Smooth muscle cell (in vitro differentiated cells): ENCODE data around the gene ANO9. TPM values are rescaled to one million over a fixed set of nuclear protein-coding genes. Genes with fewer than 3 reads are reported as not detected.
A peak's percentile ranks its signal among the peaks of the same experiment; 100 is the strongest.

Source experiments
- DNase-seq: peaks from one replicate; lab custom pipeline; 2025; ENCODE audit not compliant: unreplicated experiment; lab: John Stamatoyannopoulos, UW
- H2AFZ ChIP-seq: fragments of 200-600 bp; sonication (generic); 2 replicates; pipeline ENCODE4 v1.6.0; 2016; ENCODE audit warnings: antibody characterized with exemption, low read depth, mild to moderate bottlenecking
- H3F3A ChIP-seq: fragments of 200-600 bp; sonication (generic); 2 replicates; pipeline ENCODE4 v1.6.0; 2017; ENCODE audit warnings: antibody characterized with exemption, low read depth
- H3K27ac ChIP-seq: fragments of 200-600 bp; sonication (generic); 2 replicates; pipeline ENCODE4 v1.5.1; 2016; ENCODE audit warnings: low read depth, mild to moderate bottlenecking
- H3K27me3 ChIP-seq: fragments of 200-600 bp; sonication (generic); 2 replicates; pipeline ENCODE4 v1.6.1; 2016; ENCODE audit warnings: low read depth, mild to moderate bottlenecking
- H3K36me3 ChIP-seq: fragments of 200-600 bp; sonication (generic); 2 replicates; pipeline ENCODE4 v1.5.1; 2016; ENCODE audit warnings: low read depth
- H3K4me1 ChIP-seq: fragments of 200-600 bp; sonication (generic); 2 replicates; pipeline ENCODE4 v1.5.1; 2016; ENCODE audit warnings: low read depth
- H3K4me2 ChIP-seq: fragments of 200-600 bp; sonication (generic); 2 replicates; pipeline ENCODE4 v1.6.0; 2016; ENCODE audit warnings: mild to moderate bottlenecking
- H3K4me3 ChIP-seq: fragments of 200-600 bp; sonication (generic); 2 replicates; pipeline ENCODE4 v1.5.1; 2016; ENCODE audit warnings: mild to moderate bottlenecking
- H3K79me2 ChIP-seq: fragments of 200-600 bp; sonication (generic); 2 replicates; pipeline ENCODE4 v1.6.0; 2016; ENCODE audit warnings: low read depth, mild to moderate bottlenecking
- H3K9ac ChIP-seq: fragments of 200-600 bp; sonication (generic); 2 replicates; pipeline ENCODE4 v1.6.0; 2016; ENCODE audit warnings: low read depth
- H3K9me3 ChIP-seq: fragments of 200-600 bp; sonication (generic); replicated peaks from 2 replicates; pipeline ENCODE4 v1.5.1; 2016; ENCODE audit warnings: low read depth
- H4K20me1 ChIP-seq: fragments of 200-600 bp; sonication (generic); 2 replicates; pipeline ENCODE4 v1.6.0; 2016; ENCODE audit warnings: low read depth
- whole genome bisulfite sequencing: methylation state at CpG from one replicate; pipeline ENCODE4 v1.1.7; 2016; ENCODE audit warnings: low lambda C conversion rate; 5-methylcytosine and 5-hydroxymethylcytosine counted together
- polyA plus RNA-seq: library from polyadenylated mRNA; unstranded; fragments of >200 nt; fragmentation: Nextera tagmentation; extraction: Ambion mirVana; gene quantifications from 2 replicates; pipeline ENCODE4 v1.2.1, GENCODE V29; 2016
- total RNA-seq: library from RNA; depleted of rRNA; stranded (reverse); fragments of >200 nt; gene quantifications from 2 replicates; pipeline ENCODE4 v1.2.3, GENCODE V29; 2014
- TF ChIP-seq, protein P1 (sequence below): fragments of 200-600 bp; sonication (generic); IDR thresholded peaks from 2 replicates; pipeline ENCODE4 v1.5.1; 2017; ENCODE audit warnings: borderline replicate concordance, mild to moderate bottlenecking, antibody characterized with exemption; ENCODE audit not compliant: insufficient read depth, poor library complexity, severe bottlenecking

ANO9 gene
- total and polyA plus RNA-seq, 2 experiments from 2014 or later, result 0.67 to 1.5 TPM

DNA sequence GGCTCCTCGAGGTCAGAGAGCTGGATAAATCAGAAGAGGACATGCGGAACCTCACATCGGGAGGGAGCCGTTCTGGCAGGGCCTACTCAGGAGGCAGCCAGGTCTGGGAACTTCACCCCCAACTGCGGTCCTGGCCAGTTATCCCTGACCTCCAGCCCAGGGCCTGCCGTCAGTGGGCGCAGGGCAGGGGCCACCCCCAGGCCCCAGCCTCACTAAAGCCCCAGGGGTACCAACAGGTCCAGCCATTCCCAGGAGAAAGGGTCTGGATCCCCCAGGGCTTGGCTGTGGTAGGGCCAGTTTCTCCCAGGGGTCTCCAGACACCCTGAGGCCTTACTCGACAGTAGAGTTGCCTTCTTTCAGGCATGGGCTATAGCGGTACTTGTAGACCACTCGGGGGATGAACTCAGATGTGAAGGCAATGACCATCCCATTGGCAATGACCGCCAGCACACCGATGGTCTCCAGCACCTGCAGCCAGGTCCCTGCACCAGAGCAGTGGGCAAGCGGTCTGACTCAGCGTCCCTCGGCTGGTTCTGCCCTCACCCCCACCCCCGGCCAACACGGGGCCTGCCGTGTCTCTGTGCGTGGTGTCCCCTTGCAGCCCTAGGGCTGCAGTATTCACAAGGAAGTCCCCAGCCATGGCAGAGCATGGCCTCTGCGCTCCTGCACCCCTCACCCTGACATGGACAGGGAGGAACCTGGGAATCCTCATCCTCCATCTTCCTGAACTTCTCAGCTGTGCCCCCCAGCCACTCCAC is 22.4 kb downstream of the ANO9 start:
- Histone ChIP-seq H3K79me2 (no peaks in the 10 kb centered on the region), H3K27me3 (peaks cover 22% of the 10 kb centered on the region), H3K4me3 (no peak overlapping the region), H3K4me2 (no peak overlapping the region), H2AFZ (no peak overlapping the region), H3K9me3 (no peaks in the 10 kb centered on the region), H3K4me1 (no peaks in the 10 kb centered on the region), H4K20me1 (no peaks in the 10 kb centered on the region), H3K27ac (no peak overlapping the region), H3K36me3 (no peaks in the 10 kb centered on the region), H3K9ac (no peak overlapping the region), H3F3A (peaks cover 8% of the 10 kb centered on the region)
- TF ChIP-seq, protein P1, sequence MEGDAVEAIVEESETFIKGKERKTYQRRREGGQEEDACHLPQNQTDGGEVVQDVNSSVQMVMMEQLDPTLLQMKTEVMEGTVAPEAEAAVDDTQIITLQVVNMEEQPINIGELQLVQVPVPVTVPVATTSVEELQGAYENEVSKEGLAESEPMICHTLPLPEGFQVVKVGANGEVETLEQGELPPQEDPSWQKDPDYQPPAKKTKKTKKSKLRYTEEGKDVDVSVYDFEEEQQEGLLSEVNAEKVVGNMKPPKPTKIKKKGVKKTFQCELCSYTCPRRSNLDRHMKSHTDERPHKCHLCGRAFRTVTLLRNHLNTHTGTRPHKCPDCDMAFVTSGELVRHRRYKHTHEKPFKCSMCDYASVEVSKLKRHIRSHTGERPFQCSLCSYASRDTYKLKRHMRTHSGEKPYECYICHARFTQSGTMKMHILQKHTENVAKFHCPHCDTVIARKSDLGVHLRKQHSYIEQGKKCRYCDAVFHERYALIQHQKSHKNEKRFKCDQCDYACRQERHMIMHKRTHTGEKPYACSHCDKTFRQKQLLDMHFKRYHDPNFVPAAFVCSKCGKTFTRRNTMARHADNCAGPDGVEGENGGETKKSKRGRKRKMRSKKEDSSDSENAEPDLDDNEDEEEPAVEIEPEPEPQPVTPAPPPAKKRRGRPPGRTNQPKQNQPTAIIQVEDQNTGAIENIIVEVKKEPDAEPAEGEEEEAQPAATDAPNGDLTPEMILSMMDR, result no peak
- DNase-seq, result no peak
- WGBS, result 91% methylated on average over 20 of the region's 20 CpGs

DNA sequence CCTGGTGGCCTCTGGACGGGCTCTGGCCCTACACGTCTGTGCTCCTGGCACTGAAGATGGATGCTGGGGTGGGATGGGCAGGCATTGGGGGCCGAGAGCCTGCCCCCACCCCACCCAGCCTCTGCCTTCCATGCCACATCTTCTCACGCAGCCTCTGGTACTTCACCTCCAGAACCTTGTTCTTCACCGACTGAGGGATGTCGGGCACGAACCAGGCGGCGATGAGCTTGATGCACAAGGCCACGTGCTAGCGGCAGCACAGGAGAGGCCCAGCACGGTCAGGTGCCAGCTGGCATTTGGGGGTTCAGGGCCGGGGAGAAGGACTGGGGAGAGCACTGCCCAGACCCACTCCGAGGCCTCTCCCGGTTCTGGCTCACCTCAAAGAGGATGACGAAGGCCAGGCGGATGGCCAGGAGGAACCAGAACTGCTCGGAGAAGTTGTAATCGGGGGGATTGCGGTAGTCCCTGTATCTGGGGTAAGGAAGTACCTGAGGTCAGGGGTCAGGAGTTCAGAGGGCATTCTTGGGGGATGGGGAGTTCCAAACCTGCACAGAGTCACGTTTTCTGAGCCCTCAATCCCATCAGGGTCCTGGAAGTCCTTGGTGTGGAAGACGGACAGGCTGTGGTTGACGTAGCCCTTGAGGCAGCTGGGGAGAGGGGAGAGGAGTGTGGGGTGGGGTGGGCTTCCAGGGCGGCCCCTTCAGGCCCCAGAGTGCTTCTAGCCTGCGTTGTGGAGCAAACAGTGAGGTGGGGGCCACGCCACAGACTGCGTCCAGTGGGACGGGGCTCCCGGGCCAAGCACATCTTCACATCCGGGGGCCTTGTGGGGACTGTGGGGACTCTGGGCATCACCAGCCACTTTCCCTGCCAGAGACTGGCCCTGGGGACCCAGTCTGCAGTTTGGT is 23.2 kb downstream of the ANO9 start:
- TF ChIP-seq, protein P1, result no peak

DNA sequence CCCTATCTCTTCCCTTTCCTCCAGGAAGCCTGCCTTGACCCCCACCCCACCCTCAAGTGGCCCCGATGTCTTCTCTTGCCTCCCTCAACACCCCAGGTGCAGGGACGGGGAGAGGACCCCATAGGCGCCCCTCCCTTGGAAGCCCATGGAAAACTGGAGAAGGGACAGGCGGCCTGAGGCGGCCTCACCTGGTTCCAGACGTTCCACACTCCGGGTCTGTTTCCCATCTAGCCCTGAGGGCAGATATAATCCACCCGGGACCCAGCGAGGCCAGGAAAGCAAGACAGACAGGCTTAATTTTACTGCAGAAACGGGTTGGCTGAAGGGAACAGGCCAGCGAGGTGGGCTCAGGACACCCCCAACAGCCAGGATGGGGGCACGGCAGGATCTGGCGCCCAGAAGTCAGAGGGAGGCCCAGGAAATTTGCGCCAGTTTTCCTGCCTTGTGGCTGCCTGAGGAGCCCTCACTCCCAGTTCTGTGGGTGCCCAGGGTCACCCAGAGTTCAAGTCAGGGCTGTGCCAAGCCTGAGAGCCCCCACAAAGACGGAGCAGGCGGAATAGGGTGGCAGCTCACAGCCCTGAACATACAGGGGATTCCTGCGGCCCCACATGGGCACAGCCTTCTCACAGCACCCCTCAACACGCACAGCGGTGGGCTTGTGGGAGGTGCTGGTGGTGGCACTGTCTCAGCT is 24.0 kb downstream of the ANO9 start:
- TF ChIP-seq, protein P1, result no peak
- Histone ChIP-seq H3K4me3 (peak overlapping the region; percentile 63), H3K79me2 (no peaks in the 10 kb centered on the region), H3K9me3 (no peaks in the 10 kb centered on the region), H3K36me3 (no peaks in the 10 kb centered on the region), H3K9ac (no peak overlapping the region), H3K27ac (no peak overlapping the region), H3K4me1 (no peaks in the 10 kb centered on the region), H3K4me2 (peak overlapping the region; percentile 95), H2AFZ (no peak overlapping the region), H3F3A (peaks cover 8% of the 10 kb centered on the region), H3K27me3 (peaks cover 19% of the 10 kb centered on the region), H4K20me1 (no peaks in the 10 kb centered on the region)
- no peak for DNase-seq
- WGBS, result 69% methylated on average over 19 of the region's 19 CpGs

More for the DNA sequence above, 23.2 kb downstream of the ANO9 start:
- Histone ChIP-seq H3K4me1 (no peaks in the 10 kb centered on the region), H3K36me3 (no peaks in the 10 kb centered on the region), H3F3A (peaks cover 8% of the 10 kb centered on the region), H3K9me3 (no peaks in the 10 kb centered on the region), H3K27ac (no peak overlapping the region), H2AFZ (no peak overlapping the region), H3K79me2 (no peaks in the 10 kb centered on the region), H3K9ac (no peak overlapping the region), H3K4me2 (no peak overlapping the region), H4K20me1 (no peaks in the 10 kb centered on the region), H3K4me3 (no peak overlapping the region), H3K27me3 (peaks cover 19% of the 10 kb centered on the region)
- 95% methylated on average over 30 of the region's 30 CpGs for WGBS
- DNase-seq, result no peak
